ENCODE measurements around the gene ADGRV1.
A peak's percentile ranks its signal among the peaks of the same experiment; 100 is the strongest.

Gene ADGRV1

GRCh38 chr5:90865180-90865579 is 306.6 kb downstream of the ADGRV1 start:
- DNase-seq (ENCODE audit: low read depth): no peak
- TF ChIP-seq CTCF (IDR thresholded peaks at IDR 0.05; ENCODE audit: insufficient read depth, low read depth, low read length, missing control alignments): no peak

GRCh38 chr5:90866333-90866732 is 307.7 kb downstream of the ADGRV1 start:
- DNase-seq (ENCODE audit: low read depth): peak; percentile 33
- peak; percentile 33 for TF ChIP-seq CTCF (IDR thresholded peaks at IDR 0.05; ENCODE audit: insufficient read depth, low read depth, low read length, missing control alignments)
- no peak overlapping the region for H3K4me3 ChIP-seq (ENCODE audit: low read length)

More at GRCh38 chr5:90865180-90865579, 306.6 kb downstream of the ADGRV1 start:
- H3K4me3 ChIP-seq (ENCODE audit: low read length): no peak overlapping the region

GRCh38 chr5:90866915-90867731 is 308.5 kb downstream of the ADGRV1 start:
- DNase-seq (ENCODE audit: low read depth): no peak
- H3K4me3 ChIP-seq (ENCODE audit: low read length): no peak overlapping the region
- TF ChIP-seq CTCF (IDR thresholded peaks at IDR 0.05; ENCODE audit: insufficient read depth, low read depth, low read length, missing control alignments): no peak

- TF ChIP-seq CTCF (IDR thresholded peaks at IDR 0.05; ENCODE audit: insufficient read depth, low read depth, low read length, missing control alignments): no peak
- no peak for DNase-seq (ENCODE audit: low read depth)
- H3K4me3 ChIP-seq (ENCODE audit: low read length): no peak overlapping the region
Observed at GRCh38 chr5:90868799-90869198, 310.2 kb downstream of the ADGRV1 start.

GRCh38 chr5:90871391-90871991 is 312.9 kb downstream of the ADGRV1 start:
- DNase-seq (ENCODE audit: low read depth): no peak
- no peak overlapping the region for H3K4me3 ChIP-seq (ENCODE audit: low read length)

GRCh38 chr5:90873033-90873517 is 314.5 kb downstream of the ADGRV1 start:
- no peak overlapping the region for H3K4me3 ChIP-seq (ENCODE audit: low read length)
- no peak for DNase-seq (ENCODE audit: low read depth)
- no peak for TF ChIP-seq CTCF (IDR thresholded peaks at IDR 0.05; ENCODE audit: insufficient read depth, low read depth, low read length, missing control alignments)

More at GRCh38 chr5:90871391-90871991, 312.9 kb downstream of the ADGRV1 start:
- TF ChIP-seq CTCF (IDR thresholded peaks at IDR 0.05; ENCODE audit: insufficient read depth, low read depth, low read length, missing control alignments): no peak

All from epithelial cell of esophagus (primary cell).